ENCODE data around the gene RARG. TPM values are rescaled to one million over a fixed set of nuclear protein-coding genes. Genes with fewer than 3 reads are reported as not detected.

Gene RARG
- total and polyA plus RNA-seq, 2 of the 8 experiments (the other 6 are each of a cell fraction or from before 2014, with no cell fraction given), result 68.6 to 68.9 TPM

GRCh38 chr12:53180220-53180930 lies 51.6 kb downstream of the RARG start, which contains the start of the genes CSAD and ZNF740 (continued):
- TF ChIP-seq, protein P1, sequence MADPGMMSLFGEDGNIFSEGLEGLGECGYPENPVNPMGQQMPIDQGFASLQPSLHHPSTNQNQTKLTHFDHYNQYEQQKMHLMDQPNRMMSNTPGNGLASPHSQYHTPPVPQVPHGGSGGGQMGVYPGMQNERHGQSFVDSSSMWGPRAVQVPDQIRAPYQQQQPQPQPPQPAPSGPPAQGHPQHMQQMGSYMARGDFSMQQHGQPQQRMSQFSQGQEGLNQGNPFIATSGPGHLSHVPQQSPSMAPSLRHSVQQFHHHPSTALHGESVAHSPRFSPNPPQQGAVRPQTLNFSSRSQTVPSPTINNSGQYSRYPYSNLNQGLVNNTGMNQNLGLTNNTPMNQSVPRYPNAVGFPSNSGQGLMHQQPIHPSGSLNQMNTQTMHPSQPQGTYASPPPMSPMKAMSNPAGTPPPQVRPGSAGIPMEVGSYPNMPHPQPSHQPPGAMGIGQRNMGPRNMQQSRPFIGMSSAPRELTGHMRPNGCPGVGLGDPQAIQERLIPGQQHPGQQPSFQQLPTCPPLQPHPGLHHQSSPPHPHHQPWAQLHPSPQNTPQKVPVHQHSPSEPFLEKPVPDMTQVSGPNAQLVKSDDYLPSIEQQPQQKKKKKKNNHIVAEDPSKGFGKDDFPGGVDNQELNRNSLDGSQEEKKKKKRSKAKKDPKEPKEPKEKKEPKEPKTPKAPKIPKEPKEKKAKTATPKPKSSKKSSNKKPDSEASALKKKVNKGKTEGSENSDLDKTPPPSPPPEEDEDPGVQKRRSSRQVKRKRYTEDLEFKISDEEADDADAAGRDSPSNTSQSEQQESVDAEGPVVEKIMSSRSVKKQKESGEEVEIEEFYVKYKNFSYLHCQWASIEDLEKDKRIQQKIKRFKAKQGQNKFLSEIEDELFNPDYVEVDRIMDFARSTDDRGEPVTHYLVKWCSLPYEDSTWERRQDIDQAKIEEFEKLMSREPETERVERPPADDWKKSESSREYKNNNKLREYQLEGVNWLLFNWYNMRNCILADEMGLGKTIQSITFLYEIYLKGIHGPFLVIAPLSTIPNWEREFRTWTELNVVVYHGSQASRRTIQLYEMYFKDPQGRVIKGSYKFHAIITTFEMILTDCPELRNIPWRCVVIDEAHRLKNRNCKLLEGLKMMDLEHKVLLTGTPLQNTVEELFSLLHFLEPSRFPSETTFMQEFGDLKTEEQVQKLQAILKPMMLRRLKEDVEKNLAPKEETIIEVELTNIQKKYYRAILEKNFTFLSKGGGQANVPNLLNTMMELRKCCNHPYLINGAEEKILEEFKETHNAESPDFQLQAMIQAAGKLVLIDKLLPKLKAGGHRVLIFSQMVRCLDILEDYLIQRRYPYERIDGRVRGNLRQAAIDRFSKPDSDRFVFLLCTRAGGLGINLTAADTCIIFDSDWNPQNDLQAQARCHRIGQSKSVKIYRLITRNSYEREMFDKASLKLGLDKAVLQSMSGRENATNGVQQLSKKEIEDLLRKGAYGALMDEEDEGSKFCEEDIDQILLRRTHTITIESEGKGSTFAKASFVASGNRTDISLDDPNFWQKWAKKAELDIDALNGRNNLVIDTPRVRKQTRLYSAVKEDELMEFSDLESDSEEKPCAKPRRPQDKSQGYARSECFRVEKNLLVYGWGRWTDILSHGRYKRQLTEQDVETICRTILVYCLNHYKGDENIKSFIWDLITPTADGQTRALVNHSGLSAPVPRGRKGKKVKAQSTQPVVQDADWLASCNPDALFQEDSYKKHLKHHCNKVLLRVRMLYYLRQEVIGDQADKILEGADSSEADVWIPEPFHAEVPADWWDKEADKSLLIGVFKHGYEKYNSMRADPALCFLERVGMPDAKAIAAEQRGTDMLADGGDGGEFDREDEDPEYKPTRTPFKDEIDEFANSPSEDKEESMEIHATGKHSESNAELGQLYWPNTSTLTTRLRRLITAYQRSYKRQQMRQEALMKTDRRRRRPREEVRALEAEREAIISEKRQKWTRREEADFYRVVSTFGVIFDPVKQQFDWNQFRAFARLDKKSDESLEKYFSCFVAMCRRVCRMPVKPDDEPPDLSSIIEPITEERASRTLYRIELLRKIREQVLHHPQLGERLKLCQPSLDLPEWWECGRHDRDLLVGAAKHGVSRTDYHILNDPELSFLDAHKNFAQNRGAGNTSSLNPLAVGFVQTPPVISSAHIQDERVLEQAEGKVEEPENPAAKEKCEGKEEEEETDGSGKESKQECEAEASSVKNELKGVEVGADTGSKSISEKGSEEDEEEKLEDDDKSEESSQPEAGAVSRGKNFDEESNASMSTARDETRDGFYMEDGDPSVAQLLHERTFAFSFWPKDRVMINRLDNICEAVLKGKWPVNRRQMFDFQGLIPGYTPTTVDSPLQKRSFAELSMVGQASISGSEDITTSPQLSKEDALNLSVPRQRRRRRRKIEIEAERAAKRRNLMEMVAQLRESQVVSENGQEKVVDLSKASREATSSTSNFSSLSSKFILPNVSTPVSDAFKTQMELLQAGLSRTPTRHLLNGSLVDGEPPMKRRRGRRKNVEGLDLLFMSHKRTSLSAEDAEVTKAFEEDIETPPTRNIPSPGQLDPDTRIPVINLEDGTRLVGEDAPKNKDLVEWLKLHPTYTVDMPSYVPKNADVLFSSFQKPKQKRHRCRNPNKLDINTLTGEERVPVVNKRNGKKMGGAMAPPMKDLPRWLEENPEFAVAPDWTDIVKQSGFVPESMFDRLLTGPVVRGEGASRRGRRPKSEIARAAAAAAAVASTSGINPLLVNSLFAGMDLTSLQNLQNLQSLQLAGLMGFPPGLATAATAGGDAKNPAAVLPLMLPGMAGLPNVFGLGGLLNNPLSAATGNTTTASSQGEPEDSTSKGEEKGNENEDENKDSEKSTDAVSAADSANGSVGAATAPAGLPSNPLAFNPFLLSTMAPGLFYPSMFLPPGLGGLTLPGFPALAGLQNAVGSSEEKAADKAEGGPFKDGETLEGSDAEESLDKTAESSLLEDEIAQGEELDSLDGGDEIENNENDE (IDR thresholded peaks at IDR 0.05; ENCODE audit: insufficient replicate concordance, low read length), result no peak
- TF ChIP-seq CBX5 (IDR thresholded peaks at IDR 0.05; ENCODE audit: low read depth, low read length), result no peak
- no peak for TF ChIP-seq GTF2F1 (IDR thresholded peaks at IDR 0.05; ENCODE audit: borderline replicate concordance, low read depth, low read length)
- no peak for TF ChIP-seq MAFK (IDR thresholded peaks at IDR 0.05; ENCODE audit: low read depth, low read length)
- no peak for TF ChIP-seq BRCA1 (IDR thresholded peaks at IDR 0.05; ENCODE audit: low read depth, low read length)
- TF ChIP-seq SP1 (IDR thresholded peaks at IDR 0.05; ENCODE audit: low read depth, low read length), result no peak
- TF ChIP-seq GABPA (IDR thresholded peaks at IDR 0.05; ENCODE audit: borderline replicate concordance, insufficient read depth, low read length), result peak; percentile 88
- TF ChIP-seq POU5F1 (IDR thresholded peaks at IDR 0.05; ENCODE audit: low read depth, low read length), result no peak
- TF ChIP-seq RXRA (IDR thresholded peaks at IDR 0.05; ENCODE audit: insufficient read depth, low read depth, low read length), result peak; percentile 37; the same call in 1 of the 2 replicates
- TF ChIP-seq HDAC6 (IDR thresholded peaks at IDR 0.05; ENCODE audit: low read depth, low read length), result no peak
